NCI-H128 (cell line): ENCODE data around the gene PREB.

ENCODE experiments used
- DNase-seq: peaks from one replicate; lab custom pipeline; 2025; ENCODE audit not compliant: unreplicated experiment; lab: John Stamatoyannopoulos, UW

Gene PREB

DNA sequence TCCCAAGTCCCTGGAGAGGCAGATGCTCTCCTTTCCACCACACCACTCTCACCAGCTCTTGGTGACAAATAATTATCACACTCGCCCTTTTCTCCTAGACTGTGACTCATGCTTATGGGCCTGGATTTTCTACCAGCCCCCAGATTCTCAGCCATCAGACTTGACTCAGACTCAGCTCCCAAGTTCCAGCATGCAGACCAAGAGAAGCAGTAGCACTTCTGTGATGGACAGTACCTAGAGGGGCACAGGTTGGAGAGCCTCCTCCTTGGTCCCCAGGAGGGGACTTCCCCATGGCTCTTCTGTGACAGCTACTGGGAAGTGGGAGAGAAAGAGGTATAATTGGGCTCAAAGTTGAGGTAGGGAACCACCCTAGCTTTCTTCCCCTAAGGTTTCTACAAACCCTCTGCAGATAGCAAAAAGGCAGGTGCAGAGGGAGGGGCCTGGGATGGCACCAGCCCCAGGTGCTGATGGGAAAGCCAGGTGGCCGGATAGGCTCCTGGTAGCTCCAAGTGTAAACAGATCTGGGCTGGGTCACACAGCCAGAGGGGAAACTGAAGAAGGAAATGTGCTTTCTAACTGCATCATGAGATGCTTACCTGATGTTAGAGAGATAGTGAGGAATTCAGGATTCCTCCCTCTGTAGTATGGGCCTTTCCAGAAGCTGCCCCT is 18.5 kb upstream of the PREB start:
- no peak for DNase-seq

DNA sequence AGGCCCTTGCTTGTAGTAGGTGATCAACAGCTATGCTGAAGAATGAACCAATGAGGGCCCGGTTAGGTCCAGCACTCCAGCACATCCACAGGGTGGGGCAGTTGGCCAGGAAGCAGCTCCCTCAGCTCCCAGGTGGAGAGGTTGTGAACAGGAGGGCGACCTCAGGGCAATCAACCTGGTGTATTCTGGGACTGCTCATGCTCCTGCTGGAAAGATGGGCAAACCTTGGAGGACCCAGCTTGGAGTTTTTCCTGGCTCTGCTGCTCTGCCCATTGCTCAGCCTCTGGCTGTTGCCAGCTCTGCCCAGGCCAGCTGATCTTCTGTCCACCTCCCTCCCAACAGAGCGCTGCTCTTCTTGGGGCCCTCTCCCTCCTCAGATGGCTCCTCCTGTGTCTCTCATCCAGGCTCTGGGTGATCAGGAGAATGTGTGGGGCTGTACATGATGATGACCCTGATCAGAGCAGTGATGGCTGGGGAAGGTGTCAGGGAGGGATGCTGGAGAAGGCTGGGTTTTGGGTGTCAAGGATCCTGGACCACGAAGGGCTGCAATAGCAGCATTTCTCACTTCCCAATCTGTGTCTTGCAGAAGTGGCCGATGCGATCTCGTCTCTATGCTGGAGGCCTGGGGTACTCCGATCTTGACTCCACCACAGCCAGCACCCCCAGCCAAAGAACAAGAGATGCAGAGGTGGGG is 17.8 kb upstream of the PREB start:
- DNase-seq = no peak

- DNase-seq = no peak
Measured at GRCh38 chr2:27150639-27151230, 16.3 kb upstream of the PREB start.

DNA sequence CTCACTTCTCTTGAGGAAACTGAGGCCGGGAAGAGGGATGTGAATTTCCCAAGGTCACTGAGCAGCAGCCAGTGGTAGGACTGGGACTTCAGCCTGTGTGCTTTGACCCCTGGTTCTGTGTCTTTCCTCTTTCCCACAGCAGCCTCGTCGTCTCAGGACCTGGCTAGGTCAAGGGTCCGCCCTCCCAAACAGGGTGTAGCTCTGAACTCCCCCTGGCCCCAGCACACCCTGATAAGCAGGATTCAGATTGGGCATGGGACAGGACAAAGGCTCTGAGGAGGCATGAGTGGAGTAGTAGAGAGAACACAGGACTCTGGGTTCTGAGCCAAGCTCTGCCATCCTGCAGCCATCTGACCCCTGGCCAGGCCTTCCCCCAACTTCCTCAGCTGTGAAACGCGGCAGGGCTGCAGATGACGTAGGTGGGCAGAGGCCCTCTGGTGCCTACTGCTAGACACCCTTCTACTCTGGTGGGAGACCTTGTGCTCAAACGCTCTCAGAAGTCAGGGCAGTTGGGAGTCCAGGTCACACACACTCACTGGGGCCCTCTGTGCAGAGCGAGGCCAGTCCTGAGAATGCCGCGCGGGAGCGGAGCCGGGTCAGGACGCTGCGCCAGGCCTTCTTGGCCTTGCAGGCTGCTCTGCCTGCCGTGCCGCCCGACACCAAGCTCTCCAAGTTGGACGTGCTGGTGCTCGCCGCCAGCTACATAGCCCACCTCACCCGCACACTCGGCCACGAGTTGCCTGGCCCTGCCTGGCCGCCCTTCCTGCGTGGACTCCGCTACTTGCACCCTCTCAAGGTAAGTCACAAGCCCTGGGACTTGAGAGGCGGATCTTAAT is 15.4 kb upstream of the PREB start:
- no peak for DNase-seq

DNA sequence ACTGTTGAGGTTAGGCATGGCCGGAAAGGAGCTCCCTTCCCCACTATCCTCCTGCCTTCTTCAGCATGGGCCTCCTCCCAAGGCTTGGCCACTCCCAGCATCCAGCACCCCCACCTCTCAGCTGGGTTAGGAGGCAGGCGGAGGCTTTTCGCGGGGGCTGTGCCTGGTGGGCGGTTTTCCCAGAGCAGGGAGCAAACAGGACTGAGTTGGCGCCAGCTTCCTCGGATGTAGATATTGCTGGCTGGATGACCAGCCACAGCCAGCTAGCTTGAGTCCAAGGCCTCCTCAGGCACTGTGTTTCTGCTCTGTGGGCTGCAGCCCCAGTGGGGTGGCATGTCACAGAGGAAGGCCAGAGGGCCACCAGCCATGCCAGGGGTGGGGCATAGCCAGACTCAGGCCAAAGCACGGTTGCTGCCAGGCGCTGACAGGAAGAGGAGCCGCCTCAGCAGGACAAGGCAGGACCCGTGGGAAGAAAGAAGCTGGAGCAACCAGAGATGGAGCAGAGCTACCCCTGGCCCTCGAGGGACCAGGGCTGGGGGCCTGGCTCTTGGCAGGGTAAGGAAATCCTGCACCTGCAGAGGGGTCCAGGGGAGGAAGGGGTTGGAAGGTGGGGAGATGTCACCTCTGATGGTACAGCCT is 14.5 kb upstream of the PREB start, which contains the start of gene TCF23:
TSS of gene TCF23 (plus strand) at position 204 of the 639 bp plus-strand sequence. CDS start at position 334, 130 bp downstream.
- no peak for DNase-seq

- DNase-seq = no peak
Measured at GRCh38 chr2:27147935-27148334, 13.5 kb upstream of the PREB start.

DNA sequence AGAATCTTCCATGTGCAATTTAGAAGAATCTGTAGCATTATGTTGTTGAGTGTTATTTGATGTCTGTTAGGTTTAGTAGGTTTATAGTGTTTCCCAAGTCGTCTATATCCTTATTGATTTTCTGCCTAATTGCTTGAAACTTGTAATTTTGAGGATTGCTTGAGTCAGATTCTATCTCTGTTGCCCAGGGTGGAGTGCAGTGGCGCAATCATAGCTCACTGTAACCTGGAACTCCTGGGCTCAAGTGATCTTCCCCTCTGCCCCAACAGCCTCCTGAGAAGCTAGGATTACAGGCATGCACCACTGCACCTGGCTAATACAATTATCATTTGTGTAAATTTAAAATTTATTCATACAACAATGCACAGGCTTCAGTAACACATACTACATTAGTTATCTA is 11.2 kb upstream of the PREB start:
- no peak for DNase-seq

DNA sequence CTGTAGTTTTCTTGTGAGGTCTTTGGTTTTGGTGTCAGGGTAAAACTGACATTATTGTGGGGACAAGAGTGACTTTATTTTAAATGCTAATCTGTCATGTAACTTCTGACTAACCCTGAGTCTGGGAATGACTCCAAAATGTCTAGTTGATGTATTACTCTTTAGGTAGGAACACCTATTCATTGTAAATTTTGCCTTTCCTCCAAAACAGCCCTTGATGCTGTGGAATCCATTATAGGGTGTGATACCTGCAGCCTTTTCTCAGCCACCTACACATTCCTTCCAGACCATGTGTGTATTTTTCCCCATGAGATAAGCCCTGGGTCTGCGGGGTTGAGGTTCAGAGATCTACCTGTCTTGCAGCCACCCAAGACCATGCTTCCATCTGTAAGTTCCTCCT is 8.8 kb upstream of the PREB start:
- DNase-seq = no peak

- no peak for DNase-seq
Measured at GRCh38 chr2:27139310-27139709, 4.9 kb upstream of the PREB start, which contains the start of gene PRR30. Gene PRR30, minus strand, starts transcription at chr2:27139410. Its CDS starts 1,081 bp downstream, at chr2:27138329.

DNA sequence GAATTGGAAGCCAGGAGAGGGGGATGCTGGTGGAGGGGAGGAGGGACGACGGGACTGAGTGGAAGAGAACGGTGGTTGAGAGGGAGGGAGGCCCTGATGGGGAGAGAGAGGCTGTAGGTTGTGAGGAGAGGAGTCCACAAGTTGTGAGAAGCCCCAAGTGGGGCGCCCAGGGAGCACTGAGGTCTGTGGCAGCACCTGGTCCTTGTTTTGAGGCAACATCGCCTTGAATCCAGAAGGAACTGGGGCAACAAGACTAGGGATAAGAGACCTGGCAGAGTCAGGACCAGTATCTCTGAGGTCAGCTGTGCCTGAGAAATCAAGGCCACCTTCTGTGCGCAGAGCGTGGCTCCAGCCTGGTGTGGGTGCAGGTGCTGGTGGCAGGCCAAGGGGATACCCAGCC is 3.7 kb upstream of the PREB start:
- DNase-seq = no peak

- DNase-seq = no peak
Measured at GRCh38 chr2:27137322-27137935, 3.0 kb upstream of the PREB start.

GRCh38 chr2:27136751-27137150 is 2.3 kb upstream of the PREB start:
- no peak for DNase-seq

GRCh38 chr2:27135478-27135955 is 1.1 kb upstream of the PREB start:
- no peak for DNase-seq

DNA sequence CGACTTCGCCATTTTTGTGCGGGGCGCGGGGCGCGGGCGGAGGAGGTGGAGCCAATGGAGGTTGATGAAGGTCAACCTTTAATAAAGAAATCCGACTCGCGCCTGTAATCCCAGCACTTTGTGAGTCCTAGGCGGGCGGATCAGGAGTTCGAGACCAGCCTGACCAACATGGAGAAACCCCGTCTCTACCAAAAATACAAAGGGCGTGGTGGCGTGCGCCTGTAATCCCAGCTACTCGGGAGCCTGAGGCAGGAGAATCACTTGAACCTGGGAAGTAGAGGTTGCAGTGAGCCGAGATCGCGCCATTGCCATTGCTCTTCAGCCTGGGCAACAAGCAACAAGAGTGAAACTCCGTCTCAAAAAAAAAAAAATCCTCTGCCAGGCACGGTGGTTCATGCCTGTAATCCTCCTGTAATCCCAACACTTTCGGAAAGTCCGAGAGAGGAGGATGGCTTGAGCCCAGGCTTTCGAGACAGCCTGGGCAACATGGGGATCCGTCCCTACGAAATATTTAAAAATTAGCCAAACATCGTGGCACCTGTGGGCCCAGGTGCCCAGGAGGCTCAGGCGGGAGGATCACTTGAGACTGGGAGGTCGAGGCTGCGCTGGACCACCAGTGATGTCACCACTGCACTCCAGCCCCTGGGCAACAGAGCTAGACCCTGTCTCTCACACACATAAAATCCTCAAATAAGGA is 493 bp upstream of the PREB start:
- DNase-seq = no peak

- DNase-seq = no peak
Measured at GRCh38 chr2:27133195-27133875, 1.1 kb downstream of the PREB start.

DNA sequence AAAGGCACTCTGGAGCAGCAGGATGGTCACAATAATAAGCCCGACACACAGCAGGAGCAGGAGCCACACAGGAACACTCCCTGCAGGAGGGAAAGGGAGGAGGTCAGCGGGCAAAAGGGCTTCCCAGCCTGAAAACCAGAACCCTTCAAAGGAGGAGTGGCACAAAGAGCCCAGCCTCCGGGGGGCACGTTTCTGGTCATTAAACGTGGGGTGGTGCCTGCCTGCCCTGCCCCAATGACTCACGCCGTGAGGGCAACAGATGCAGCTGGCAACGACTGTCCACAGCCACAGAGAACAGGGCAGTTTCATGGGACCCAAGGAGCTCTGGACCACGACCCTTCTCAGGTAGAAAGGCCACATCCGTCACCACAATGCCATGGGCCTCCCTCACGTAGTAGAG is 3.0 kb downstream of the PREB start:
- DNase-seq = no peak

- no peak for DNase-seq
Measured at GRCh38 chr2:27130396-27130795, 4.0 kb downstream of the PREB start.

DNA sequence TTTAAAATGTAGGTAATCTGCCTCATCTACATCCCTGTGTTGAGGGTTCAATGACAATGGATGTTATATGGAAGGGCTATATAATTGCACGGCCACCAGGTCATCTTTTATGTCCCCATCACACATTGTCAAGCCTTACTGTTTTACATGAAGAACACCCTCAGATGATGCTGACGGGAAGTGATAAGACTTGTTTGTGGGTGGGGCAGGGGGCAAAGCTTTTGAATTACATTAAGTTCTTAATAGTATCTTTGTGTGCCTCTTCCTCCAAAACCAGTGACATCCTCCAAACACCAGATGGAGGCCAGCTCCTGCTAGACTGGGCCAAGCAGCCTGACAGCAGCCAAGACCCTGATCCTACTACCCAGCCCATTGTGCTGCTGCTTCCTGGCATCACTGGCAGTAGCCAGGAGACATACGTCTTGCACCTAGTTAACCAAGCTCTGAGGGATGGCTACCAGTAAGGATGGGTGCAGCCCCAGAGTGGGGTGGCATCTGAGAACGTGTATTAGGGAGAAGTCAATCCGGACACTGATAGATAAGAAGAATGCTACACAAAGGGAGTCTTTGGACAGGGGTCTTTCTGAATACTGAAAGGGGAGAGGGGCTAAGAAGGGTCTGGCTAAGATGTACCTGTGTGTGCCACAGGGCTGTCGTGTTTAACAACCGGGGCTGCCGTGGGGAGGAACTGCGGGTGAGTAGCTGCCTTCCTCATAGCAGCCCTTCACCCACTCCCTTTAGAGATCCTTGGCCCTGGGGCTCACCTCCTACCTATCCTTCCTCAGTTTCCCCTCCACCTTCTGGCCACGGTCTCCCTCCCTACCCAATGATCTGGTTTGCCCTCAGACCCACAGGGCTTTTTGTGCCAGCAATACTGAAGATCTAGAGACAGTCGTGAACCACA is 5.5 kb downstream of the PREB start:
- no peak for DNase-seq
